GM21786 (cell line): ENCODE measurements around the gene RNF215.
A peak's percentile ranks its signal among the peaks of the same experiment; 100 is the strongest.

ENCODE experiments used
- ATAC-seq: cut with Tn5 transposase; IDR thresholded peaks from one replicate; pipeline ENCODE4 v1.9.1; 2021; ENCODE audit not compliant: unreplicated experiment

RNF215 gene

GRCh38 chr22:30386960-30387827 is at the start of gene RNF215:
TSS of gene RNF215 (minus strand) at chr22:30387411. CDS start at chr22:30387313, 98 bp downstream.
- peak; percentile 62 for ATAC-seq

GRCh38 chr22:30436196-30436595 is 49.0 kb upstream of the RNF215 start:
- ATAC-seq = no peak

DNA sequence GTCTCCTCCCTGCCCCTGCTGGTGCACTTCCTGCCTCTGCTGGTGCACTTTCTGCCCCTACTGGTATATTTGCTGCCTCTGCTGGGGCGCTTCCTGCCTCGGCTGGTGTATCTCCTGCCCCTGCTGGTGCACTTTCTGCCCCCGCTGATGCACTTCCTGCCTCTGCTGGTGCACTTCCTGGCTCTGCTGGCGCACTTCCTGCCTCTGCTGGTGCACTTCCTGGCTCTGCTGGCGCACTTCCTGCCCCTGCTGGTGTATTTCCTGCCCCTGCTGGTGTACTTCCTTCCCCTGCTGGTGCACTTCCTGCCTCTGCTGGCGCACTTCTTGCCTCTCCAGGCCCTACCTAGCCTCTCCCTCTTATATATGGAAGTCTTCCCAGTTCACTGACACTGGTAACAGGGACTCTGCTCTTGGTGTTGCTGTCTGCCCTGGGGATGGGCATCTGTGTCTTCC is 48.5 kb upstream of the RNF215 start:
- ATAC-seq = no peak

DNA sequence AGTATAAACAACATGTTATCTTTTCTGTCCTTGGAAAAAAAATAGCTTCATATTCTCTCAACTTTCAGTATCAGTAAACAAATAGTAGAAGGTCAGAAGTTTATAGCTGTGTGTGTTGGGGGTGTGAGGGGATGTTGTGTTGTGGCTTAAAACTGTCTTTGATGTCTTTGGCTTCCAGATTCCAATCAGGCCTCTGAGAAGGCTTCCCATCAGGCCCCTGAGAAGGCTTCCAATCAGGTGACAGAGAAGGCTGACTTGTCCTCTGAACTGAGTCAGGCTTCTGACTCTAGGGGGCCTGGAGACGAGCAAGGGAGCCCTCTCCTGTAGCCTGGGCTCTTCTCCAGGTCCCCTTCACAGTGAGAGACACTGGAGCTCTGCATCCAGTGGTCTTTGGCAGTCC is 47.6 kb upstream of the RNF215 start:
- no peak for ATAC-seq

- ATAC-seq = no peak
Measured at GRCh38 chr22:30433773-30434172, 46.6 kb upstream of the RNF215 start.

GRCh38 chr22:30433227-30433626 is 46.0 kb upstream of the RNF215 start:
- no peak for ATAC-seq

DNA sequence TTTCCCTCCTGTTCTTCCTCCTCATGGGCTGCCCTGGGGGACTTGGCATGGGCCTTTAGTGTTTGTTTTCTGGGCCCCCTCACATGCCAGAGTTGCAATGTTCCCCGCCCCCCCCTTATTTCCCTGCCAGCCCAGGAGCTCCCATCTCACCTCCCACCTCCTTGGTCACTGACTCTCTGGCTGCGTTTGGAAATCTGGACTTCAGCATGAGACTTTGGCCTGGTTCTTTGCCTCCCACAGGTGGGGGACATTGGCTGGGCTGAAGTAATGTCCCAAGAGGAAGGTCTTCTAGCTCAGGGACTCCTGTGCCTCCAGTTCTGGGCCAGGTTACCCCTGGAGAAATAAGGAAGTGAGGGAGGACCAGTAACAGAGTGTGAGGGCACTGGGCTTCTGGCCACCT is 45.3 kb upstream of the RNF215 start:
- ATAC-seq = no peak

DNA sequence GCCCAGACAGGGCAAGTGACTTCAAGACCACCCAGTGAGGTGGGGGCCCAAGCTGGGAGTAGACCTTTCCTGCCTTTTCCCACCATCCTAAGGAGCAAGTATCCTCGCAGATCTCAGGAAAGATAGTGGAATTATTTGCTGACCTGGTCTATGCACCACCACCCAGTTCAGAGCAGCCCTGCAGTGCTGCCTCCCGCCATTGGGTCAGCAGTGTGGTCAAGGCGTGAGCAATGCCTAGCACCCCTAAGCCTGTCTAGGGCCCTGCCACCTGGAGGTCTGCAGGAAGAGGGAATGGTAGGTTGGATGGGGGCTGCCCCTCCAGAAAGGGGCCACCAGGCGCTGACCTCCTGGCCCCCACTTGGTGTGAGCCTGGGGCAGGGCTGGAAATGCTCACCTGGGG is 44.9 kb upstream of the RNF215 start:
- ATAC-seq = no peak

- ATAC-seq = no peak
Measured at GRCh38 chr22:30430933-30431332, 43.7 kb upstream of the RNF215 start.

GRCh38 chr22:30429887-30430286 is 42.7 kb upstream of the RNF215 start:
- no peak for ATAC-seq

- ATAC-seq = no peak
Measured at GRCh38 chr22:30427871-30428270, 40.7 kb upstream of the RNF215 start.

DNA sequence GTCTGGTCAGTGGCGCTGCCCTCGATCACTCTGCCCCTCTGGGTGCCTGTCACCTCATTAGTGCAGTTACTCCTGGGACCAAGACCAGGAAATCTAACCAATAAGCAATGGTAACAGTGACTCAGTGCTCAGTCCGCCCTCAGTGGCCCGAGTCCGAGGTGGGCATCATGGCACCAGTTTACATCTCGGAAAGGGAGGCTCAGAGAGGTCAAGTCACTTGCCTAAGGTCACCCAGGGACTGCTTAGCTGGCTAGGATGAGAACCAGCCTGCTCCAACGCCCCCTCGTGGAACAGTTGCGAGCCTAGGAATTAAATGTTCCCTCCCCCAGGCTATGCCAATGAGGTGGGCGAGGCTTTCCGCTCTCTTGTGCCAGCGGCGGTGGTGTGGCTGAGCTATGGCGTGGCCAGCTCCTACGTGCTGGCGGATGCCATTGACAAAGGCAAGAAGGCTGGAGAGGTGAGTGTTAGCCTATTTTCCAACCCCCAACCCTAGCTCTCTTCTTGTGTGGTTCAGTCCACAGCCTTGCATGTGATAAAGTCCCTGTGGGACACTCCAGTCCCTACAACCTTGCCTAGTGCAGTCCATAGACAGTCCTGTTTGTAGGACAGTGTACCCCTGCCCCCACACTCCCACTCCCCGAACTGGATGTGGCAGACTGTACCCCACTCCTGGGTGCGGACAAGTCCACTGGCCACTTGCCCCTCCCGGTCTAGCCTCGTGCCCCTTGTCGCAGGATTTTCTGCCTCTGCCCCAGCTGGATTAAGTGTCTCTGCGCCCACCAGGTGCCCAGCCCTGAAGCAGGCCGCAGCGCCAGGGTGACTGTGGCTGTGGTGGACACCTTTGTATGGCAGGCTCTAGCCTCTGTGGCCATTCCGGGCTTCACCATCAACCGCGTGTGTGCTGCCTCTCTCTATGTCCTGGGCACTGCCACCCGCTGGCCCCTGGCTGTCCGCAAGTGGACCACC is 39.5 kb upstream of the RNF215 start:
- no peak for ATAC-seq

DNA sequence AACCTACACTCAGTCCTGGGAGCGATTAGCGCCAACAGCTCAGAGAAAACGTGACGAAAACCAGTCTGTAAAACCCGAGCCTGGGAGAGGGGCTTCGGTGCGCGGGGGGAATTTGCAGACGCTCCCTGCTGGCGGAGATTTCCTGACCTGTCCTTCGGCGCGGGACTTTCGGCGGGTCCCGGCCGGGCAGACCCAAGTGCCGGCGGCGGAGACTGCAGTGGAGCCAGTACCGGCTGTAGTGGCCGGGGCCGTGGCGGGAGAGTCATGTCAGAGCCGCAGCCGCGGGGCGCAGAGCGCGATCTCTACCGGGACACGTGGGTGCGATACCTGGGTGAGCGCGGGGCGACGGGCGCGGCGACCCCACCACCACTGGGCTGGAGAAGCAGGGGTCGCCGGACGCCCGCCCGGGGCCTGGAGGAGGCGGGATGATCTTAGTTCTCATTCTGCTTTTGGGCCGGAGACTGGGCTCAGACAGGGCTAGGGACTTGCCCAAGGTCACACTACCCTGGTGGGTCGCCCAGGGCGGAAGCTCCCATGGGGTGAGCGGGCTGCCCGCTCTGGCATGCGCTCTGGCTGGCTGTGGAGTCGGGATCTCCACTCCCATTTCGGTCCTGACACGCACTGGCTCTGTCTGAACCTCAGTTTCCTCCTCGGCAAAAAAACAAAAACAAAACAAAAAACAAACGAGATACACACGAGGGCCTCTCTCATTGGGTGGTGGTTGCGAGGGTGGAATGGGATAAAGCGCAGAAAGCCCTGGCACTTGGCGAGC is 38.6 kb upstream of the RNF215 start, which contains the start of gene MTFP1:
MTFP1 (plus strand) TSS at position 153 of the 772 bp plus-strand sequence; CDS start at position 265, 112 bp downstream.
- ATAC-seq = no peak

DNA sequence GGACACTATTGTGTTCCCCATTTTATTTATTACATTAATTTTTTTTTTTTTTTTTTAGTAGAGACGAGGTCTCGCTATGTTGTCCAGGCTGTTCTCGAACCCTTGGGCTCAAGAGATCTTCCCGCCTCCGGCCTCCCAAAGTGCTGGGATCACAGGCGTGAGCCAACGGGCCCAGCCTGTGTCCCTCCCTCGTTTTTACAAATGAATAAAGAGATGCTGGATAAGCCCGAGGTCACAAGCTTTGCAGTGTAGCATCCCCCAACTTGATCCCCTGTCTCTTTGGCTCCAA is 38.1 kb upstream of the RNF215 start:
- no peak for ATAC-seq

GRCh38 chr22:30424534-30425326 is 37.5 kb upstream of the RNF215 start:
- no peak for ATAC-seq

- peak; percentile 83 for ATAC-seq
Measured at GRCh38 chr22:30423959-30424533, 36.8 kb upstream of the RNF215 start.

DNA sequence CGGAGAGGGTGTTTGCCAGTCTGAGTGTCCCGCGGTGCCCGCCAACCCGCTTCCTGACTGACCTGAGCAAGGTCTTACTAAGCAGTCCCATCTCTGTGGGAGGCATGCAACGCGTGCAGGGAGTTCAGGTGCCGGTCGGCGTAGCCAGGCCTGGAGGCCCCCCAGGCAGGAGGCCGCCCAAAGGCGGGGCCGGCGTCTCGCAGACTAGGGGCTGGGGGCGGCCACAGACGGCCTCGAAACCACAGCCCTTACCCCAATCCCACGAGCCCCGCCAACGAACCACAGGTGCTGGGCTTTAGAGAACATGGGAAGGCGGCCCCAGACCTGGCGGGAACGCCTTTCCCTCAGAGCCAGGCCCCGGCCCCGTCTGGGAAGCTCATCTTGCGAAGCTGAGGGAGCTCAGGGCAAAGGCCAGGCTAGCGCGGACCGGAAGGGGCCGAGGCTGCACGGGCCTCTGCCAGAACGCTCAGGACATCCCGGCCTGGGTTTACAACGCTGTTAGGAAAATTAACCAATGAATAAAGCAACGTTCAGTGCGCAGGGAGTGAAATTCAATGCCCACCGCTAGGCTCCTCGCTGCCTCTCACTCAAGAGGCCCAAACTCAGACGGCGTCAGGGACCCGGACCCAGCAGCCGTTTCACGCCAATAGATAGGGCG is 36.2 kb upstream of the RNF215 start:
- peak; percentile 24 for ATAC-seq

DNA sequence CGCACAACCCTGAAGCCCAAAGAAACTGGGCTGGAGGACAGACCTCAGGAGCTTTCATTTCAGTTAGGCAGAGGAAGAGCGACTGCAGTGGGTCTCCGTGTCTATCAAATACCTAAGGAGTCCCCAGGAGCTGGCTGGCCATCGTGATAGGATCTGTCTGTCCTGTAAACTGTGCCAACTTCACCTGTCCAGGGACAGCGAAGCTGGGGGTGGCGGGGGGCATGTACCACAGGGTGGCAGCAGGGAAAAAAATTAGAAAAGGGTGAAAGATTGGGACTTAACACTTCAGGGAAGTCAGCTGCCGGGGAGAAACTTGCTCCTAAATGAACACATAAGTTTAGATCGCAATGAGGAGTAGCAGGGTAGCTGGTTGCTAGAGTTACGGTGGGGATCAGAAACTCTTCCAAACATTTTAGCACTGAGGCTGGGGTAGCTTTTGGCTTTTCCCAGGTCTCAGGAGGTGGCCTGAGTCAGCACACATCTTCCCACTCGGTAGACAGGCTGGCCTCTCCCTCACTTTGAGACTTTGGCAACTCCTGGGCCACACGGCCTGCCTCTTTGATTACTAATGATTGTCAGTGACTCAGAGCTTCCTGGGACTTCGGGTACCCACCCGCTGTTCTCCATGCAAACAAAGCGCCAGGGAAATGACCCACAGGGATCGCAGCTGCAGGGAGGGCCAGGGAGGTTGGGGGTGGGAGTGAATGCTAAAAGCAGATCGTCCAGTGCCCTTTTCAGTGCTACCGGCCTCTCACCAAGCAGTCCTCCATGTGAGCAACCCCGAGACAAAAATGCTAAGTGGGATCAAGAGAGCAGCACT is 35.5 kb upstream of the RNF215 start:
- no peak for ATAC-seq
